HG02588 (cell line): Measurements from ENCODE around the gene ATAD3C.
"Not testable (repeated sequence)": the region's sequence is repeated elsewhere in the genome, so short reads cannot be mapped to it uniquely, and the experiment has no call there.

Experiments
- ATAC-seq: cut with Tn5 transposase; IDR thresholded peaks from one replicate; pipeline ENCODE4 v1.9.1; 2021; ENCODE audit warnings: mild to moderate bottlenecking, moderate library complexity; ENCODE audit not compliant: unreplicated experiment

The ATAD3C gene

DNA sequence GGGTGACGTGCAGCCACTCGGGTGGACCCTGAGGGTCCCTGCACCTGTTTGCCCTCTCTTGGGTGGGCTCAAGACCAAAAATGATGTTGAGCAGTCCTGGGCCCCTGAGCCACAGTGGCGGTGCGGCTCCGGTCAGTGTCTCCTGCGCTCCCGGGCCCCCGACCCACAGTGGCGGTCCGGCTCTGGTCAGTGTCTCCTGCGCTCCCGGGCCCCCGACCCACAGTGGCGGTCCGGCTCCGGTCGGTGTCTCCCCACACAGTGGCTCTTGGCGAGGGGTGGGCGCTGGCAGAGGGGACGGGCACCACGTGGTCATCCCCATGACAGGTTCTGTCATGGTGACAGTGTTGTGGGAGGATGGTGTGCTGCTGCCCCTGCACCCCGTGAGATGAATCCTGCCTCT is 44.8 kb downstream of the ATAD3C start:
- ATAC-seq, result not testable (repeated sequence)

DNA sequence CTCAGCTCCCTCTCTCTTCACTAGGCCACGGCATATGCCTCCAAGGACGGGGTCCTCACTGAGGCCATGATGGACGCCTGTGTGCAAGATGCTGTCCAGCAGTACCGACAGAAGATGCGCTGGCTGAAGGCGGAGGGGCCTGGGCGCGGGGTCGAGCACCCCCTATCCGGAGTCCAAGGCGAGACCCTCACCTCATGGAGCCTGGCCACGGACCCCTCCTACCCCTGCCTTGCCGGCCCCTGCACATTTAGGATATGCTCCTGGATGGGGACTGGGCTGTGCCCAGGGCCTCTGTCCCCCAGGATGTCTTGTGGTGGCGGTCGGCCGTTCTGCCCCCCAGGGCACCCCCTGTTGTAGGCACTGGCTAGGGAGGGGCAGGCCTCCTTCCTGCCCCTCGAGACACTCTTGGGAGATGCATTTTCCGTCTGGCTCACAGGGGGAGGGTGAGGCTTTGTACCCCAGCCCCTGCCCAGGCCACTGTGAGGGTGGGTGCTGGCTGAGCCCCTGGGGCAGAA is 46.0 kb downstream of the ATAD3C start:
- ATAC-seq, result not testable (repeated sequence)

DNA sequence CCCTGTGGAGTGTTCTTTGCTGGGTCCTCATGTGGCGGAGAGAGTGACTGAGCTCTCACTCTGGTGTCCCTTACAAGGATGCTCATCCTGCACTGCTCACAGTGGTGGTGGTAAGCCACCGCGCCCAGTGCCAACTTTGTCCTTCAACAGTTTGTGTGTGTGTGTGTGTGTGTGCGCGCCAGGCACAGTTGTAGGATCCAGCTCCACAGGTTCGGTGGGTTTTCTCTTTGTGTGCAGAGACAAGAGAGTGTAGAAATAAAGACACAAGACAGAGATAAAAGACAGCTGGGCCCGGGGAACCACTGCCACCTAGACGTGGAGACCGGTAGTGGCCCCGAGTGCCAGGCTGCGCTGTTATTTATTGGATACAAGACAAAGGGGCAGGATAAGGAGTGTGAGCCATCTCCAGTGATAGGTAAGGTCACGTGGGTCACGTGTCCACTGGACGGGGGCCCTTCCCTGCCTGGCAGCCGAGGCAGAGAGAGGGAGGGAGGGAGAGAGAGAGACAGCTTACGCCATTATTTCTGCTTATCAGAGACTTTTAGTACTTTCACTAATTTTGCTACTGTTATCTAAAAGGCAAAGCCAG is 55.4 kb downstream of the ATAD3C start:
- ATAC-seq, result not testable (repeated sequence)

DNA sequence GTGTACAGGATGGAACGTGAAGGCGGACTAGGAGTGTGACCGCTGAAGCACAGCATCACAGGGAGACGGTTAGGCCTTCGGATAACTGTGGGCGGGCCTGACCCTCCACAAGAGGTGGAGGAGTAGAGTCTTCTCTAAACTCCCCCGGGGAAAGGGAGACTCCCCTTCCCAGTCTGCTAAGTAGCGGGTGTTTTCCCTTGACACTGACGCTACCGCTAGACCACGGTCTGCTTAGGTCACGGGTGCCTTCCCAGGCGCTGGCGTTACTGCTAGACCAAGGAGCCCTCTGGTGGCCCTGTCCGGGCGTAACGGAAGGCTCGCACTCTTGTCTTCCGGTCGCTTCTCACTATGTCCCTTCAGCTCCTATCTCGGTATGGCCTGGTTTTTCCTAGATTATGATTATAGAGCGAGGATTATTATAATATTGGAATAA is 55.9 kb downstream of the ATAD3C start:
- not testable (repeated sequence) for ATAC-seq

DNA sequence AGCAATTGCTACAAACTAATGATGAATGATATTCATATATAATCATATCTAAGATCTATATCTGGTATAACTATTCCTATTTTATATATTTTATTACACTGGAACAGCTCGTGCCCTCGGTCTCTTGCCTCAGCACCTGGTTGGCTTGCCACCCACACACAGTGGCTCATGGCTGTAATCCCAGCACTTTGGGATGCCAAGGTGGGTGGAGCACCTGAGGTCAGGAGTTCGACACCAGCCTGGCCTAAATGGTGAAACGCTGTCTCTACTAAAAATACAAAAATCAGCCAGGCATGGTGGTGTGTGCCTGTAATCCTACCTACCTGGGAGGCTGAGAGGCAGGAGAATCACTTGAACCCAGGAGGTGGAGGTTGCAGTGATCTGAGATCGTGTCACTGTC is 56.3 kb downstream of the ATAD3C start:
- not testable (repeated sequence) for ATAC-seq

DNA sequence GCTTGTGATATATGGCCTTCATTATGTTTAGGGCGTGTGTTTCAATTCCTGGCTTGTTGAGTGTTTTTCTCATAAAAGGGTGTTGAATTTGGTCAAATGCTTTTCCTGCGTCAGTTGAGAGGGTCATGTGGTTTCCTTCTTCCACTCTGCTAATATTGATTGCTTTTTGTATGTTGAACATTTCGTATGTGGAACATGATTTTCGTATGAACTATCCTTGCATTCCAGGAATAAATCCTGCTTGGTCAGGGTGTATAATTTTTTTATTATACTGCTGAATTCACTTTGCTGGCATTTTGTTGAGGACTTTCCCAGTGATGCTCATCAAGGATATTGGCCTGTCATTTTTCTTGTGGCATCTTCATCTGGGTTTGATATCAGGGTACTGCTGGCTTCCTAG is 57.8 kb downstream of the ATAD3C start:
- no peak for ATAC-seq

DNA sequence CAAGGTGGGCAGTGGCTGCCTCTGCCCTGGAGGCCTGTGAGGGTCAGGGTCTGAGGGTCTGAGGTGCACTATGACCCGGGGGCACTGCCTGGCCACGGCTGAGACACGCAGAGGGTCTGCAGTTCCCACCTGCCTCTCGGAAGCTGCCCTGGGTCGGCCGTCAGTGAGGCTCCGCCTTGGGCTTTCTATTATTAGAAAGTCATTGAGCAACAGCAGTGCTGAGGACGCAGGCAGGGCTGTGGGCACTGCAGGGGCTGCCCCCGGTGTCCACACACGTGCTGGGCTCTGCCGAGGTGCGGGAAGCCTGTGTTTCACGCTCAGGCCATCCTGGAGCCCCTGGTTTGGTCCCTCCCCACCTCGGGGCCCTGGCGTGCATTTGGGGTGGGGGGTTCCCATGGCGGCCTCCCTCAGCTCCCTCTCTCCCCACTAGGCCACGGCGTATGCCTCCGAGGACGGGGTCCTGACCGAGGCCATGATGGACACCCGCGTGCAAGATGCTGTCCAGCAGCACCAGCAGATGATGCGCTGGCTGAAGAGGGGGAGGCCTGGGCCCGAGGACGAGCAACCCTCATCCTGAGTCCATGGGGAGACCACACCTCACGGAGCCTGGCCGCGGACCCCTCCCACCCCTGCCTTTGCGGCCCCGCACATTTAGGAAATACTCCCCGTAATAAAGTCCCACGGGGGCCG is 59.4 kb downstream of the ATAD3C start:
- not testable (repeated sequence) for ATAC-seq

DNA sequence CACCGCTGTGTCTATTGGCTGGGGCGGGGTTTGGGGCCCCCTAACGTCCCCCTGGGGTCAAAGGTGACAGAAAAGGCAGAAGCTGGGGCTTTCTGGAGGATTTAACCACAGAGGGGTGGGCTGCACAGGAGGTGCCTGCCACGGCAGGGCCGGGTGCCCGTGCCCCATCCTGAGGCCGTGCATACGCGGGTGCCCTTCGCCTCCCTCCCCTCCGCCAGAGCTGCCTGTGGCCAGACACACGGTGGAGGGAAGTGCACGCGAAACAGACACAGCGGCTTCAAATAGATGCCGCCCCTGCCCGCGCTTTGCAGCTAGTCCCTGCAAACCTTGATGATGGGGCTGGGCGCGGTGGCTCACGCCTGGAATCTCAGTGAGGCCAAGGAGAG is 60.0 kb downstream of the ATAD3C start:
- not testable (repeated sequence) for ATAC-seq

DNA sequence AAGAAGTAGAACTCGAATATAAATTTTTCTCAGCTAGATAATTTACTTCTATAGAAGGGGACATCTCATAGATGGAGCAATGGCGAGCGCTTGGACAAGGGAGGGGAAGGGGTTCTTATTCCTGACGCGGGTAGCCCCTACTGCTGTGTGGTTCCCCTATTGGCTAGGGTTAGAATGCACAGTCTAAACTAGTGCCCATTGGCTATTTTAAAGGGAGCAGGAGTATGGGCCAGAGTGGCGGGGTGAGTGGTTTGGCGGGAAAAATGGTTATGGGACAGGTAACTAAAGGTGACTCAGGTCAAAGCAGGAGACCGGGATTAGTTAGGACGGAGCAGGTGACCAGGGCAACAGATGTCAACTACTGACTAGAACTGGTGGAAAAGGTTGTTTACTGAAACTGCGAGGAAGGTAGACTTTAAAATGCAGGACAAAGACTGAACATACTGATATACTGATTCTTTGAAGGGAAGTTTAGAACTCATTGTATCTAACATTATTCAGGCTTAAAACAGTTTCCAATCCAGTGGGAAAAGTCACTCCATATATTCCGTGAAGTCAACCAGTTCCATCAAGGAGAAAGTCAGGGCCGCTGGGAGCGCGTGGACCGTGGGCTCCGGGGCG is 61.5 kb downstream of the ATAD3C start:
- ATAC-seq, result no peak

DNA sequence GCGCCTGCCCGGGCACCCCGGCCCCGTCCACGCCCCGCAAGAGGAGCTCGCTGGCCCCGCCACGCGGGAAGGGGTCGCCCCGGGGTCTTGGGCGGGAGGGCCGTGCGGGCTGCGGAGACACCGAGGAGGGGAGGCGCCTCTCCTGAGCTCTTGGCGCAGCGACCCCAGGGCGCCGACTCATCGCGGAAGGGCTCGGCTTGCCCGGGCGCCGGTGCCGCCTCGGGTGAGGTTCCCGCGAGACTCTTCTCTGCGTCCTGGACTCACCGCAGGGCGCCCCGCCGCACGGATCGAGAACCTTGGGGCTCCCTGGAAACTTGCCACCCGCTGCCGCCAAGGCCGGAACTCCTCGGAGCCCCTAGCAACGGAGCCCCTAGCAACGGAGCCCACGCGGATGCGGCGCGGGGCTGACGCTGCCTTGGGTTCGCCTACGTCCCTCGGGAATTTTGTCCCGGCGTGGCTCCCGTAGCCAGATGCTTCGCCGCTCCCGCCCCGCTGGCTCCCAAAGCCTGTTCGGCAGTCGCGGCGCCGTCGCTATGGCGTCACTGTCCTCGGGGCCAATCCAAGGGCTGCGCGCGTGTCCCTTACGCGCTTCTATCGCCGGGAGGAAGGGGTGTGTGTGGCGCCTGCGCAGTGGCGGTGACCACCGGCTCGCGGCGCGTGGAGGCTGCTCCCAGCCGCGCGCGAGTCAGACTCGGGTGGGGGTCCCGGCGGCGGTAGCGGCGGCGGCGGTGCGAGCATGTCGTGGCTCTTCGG is 62.2 kb downstream of the ATAD3C start, which contains the start of gene ATAD3A:
TSS of gene ATAD3A (plus strand) at position 630 of the 753 bp plus-strand sequence. CDS start at position 737, 107 bp downstream.
- peak; percentile 84 for ATAC-seq

DNA sequence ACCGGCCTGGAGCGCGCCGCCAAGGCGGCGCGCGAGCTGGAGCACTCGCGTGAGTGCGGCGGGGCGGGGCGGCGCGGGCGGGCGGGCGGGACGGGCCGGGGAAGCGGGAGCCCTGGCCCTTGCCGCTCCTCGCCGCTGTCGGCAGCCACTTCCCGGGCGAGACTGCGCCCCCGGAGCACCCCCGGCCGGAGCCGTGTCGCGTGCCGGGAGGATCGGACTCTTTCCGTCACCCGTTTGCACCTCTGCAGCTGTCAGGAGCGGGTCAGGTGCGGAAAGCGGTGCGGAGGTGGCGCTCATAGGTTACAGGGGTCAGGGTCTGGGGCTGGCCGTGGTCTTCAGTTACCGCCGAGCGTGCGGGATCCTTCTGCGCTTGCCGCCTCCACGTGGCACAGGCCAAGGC is 62.9 kb downstream of the ATAD3C start:
- not testable (repeated sequence) for ATAC-seq

DNA sequence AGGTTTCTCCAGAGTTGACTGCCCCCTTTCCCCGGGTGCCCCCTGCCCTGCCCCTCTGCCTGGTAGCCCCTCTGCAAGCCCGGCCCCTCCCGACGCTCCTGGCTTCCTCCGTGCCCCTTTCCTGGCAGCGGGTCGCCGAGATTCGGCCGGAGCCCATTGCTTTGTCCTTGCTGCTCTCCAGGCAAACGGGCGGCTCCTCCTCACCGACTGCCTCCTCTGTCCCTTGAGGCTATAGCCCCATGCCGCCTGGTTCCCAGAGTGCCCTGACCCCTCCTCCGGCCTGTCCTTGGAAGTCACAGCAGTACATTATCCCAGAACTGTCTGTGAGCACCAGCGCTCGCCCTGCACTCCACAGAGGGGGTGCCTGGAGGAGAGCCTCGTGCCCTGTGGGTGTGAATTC is 64.2 kb downstream of the ATAD3C start:
- ATAC-seq, result not testable (repeated sequence)

DNA sequence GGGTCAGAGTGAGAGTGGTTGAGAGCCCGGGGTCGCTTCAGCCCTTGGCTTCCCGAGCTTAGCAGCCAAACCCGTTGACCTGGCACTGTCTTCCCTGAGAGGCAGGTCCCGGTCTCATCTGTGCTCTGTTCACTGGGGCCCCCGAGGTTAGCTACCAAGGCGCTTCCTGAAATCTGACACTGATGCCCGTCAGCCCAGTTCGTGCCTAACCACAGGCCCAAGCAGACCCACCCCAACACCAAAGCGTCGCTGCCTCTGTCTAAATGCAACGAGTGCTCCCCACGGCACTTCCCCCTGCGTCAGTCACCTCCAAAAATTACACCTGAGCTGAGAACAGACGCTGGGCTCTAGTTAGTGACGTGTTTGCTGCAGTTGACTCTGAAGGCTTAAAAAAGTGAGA is 64.9 kb downstream of the ATAD3C start:
- ATAC-seq, result not testable (repeated sequence)

DNA sequence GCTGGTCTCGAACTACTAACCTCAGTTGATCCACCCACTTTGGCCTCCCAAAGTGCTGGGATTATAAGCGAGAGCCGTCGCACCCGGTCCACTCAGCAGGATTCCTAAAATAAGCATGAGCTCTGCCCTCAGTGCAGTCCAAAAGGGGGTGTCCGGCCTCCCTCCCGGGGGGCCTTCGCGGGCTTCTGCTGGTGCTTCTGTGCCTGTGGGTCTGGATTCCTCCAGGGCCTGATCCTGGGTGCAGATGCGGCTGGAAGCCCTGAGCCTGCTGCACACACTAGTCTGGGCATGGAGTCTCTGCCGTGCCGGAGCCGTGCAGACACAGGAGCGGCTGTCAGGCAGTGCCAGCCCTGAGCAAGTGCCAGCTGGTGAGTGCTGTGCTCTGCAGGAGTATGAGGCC is 67.4 kb downstream of the ATAD3C start:
- not testable (repeated sequence) for ATAC-seq

DNA sequence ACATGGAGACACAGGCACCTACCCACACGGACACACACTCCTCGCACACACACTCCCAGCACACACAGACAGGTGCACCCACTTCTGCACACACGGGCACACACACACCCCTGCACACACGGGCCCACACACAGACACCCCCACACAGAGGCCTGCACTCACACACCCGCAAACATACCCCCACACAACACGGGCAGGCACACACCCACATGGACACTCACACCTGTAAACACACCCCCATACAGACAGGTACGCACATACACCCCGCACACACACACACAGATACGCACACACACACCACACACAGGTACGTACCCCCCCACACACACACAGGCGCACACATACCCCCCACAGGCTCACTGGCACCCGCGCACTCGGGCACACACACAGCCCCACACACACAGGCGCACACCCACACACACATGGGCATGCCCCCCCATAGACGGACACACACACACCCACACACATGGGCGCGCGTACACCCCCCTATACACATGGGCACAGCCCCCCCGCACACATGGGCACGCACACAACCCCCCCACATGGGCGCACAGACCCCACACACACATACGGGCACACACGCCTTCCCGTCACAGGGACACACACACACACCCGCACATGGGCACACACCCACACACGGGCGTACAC is 68.6 kb downstream of the ATAD3C start:
- ATAC-seq, result no peak

DNA sequence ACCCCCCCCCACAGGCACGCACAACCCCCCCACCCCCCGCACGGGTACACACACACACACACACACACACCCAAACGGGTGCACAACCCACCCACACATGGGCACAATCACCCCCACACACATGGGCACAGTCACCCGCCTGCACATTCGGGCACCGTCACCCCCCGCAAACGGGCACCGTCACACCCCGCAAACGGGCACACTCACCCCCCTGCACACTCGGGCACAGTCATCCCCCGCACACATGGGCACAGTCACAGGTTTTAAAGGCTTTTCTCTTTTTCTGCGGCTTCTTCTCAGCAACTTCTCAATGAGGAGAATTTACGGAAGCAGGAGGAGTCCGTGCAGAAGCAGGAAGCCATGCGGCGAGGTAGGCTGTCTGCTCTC is 69.1 kb downstream of the ATAD3C start:
- ATAC-seq, result not testable (repeated sequence)
